Motor neuron (in vitro differentiated cells): ENCODE results near the gene UVSSA. TPM values are rescaled to one million over a fixed set of nuclear protein-coding genes. Genes with fewer than 3 reads are reported as not detected.
A peak's percentile ranks its signal among the peaks of the same experiment; 100 is the strongest.

Experiments used
- ATAC-seq, 8 experiments: fragments of 200-7000 bp; cut with Tn5 transposase; replicated peaks in 6 of 8; 2 replicates each; pipeline ENCODE4 v1.8.0; 2021; ENCODE audit warnings: mild to moderate bottlenecking in 8 of 8, moderate library complexity in 8 of 8
- H3K27ac ChIP-seq, 2 donors: fragments of 250-450 bp; sonication (Bioruptor Pico); 2 replicates each; pipeline ENCODE4 v1.9.0; 2021; ENCODE audit warnings: antibody characterized with exemption in 2 of 2, mild to moderate bottlenecking in 2 of 2, moderate library complexity in 1 of 2
- H3K4me1 ChIP-seq, 2 donors: fragments of 250-450 bp; sonication (Bioruptor Pico); replicated peaks in 1 of 2; 2 replicates each; pipeline ENCODE4 v1.6.1; 2021; ENCODE audit warnings: antibody characterized with exemption in 2 of 2, mild to moderate bottlenecking in 2 of 2, moderate library complexity in 1 of 2
- H3K4me3 ChIP-seq, 5 donors: fragments of 250-450 bp; sonication (Bioruptor Pico); 2 replicates each; pipeline ENCODE4 v1.9.0; 2021; ENCODE audit warnings: antibody characterized with exemption in 5 of 5, mild to moderate bottlenecking in 5 of 5, moderate library complexity in 4 of 5
- WGBS, 10 experiments: fragments of 450-650 bp; shearing (Covaris generic); methylation state at CpG; one replicate each; pipeline ENCODE4 v1.0.0; 2022; 5-methylcytosine and 5-hydroxymethylcytosine counted together
- in situ Hi-C, 9 experiments: fragments of 400-800 bp; cut with MboI; loops; one replicate each; pipeline ENCODE4 v1.15.0; 2021; ENCODE audit warnings: low sequenced_read_pairs in 9 of 9, low pct_unique_long_range_greater_than_20kb in 2 of 9; ENCODE audit not compliant: unreplicated experiment in 9 of 9
- total RNA-seq, 8 experiments: library from RNA; unstranded; fragments of 300-600 nt; gene quantifications; 2 replicates each; pipeline versions ENCODE4 v1.2.3 to v1.2.4, GENCODE V29; 2022

UVSSA gene
- total RNA-seq, 8 experiments from 2014 or later: 4.9 to 41.9 (median 8.1) TPM

GRCh38 chr4:1406394-1406980 is 59.5 kb downstream of the UVSSA start, which contains the start of gene NKX1-1:
TSS of gene NKX1-1 (minus strand) at chr4:1406442. CDS start at chr4:1406442, 0 bp downstream.
- no peak within 1 kb of the TSS for H3K27ac ChIP-seq
- in situ Hi-C loops: no loop called here
- peaks cover 4 to 5% of the 10 kb centered on the region in 2 donors for H3K4me1 ChIP-seq
- H3K4me3 ChIP-seq: no peak within 1 kb of the TSS
- no peak for ATAC-seq
- WGBS, 10 experiments: 3% methylated on average over 5 of the region's 91 CpGs; no CpG with 5 or more reads in 9 of the 10 experiments

DNA sequence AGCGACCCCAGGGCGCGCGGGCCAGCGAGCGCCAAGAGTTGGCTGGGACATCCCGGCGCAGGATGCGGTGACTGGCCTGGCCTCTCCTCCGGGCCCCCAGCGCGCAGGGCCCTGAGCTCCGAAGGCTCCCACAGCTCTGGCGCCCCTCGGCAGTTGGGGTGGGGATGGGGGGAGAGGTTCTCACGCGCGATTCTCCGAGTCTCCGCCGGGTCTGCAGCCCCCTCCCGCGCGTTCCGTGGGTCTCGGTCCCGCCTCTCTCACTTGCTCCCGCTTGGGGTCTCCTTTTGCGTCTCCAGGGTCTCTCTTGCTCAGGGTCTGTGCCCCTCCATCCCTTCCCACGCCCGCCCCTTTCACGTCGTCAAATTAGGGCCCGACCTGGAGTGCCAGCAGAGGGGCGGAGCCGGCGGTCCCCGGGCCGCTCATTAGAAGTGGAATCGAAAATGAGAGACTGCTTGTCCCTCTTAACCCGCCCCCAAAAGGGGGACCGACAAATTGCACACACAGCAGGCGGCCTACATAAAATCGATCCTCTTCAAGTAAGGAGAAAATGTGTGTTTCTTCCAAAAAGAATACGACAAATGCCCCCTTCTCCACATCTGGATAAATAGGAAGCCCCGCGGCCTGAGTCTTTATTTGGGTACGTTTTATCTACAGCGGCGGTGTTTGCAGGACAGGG is 60.1 kb downstream of the UVSSA start:
- Histone ChIP-seq H3K4me3 (no peak overlapping the region), H3K27ac (no peak overlapping the region), H3K4me1 (peaks cover 4 to 5% of the 10 kb centered on the region in 2 donors)
- in situ Hi-C loops: no loop called here
- 2 to 28% (median 6%) methylated on average over 8 to 23 of the region's 50 CpGs; no CpG with 5 or more reads in 4 of the 10 experiments for WGBS, 10 experiments
- ATAC-seq: no peak

DNA sequence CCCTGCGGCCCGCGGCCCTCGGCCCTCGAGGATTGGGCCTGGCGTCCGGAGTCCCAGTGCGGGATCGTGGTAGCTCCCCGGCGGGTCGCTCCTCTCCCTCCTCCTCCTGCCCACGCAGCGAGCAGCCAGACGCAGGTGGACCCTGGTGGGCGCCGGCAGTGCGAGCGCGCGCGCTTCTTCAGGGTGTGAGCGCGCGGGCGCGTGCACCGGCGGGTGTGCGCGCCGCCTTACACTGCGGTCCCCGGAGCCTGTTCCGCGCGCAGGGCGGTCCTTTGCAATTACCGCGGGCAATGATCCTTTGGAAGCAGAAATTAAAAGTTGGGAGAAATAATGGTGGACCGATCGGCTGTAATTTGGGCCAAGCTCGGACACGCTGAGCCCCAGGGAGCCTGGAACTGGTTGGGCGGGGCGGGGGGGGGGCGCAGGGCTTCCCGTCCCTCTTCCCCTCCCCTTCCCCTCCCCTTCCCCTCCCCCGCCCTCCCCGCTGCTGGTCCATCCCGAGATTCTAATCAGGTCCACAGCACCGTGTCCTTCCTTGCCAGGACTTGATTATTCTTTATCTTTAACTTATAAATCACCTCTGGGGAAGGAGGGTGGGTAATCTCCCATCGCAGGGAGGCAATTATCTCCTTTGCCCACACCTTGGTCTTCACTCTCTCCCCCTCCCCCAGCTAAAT is 60.8 kb downstream of the UVSSA start:
- in situ Hi-C loops: no loop called here
- Histone ChIP-seq H3K4me1 (peaks cover 4 to 5% of the 10 kb centered on the region in 2 donors), H3K27ac (no peak overlapping the region), H3K4me3 (no peak overlapping the region)
- no peak for ATAC-seq
- 0 to 14% (median 7%) methylated on average over 1 to 19 of the region's 53 CpGs; no CpG with 5 or more reads in 6 of the 10 experiments for WGBS, 10 experiments

DNA sequence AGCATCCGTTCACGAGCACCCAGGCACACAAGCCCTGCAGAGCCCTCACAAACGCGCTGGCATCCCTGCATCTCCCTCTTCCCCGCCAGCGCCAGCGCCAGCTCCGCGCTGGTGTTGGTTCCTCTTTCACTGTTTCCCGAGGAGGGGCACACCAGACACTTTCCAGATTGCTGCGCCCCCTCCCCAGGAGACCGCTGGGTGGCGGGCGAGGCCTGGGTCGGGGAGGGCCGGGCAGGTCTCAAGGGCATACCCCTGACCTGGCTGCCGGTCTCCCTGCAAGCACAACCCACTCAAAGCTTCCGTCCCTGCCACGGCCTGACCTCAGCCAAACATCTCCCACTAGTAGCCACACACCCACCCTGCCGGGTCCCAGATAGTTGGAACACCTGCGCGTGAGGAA is 61.4 kb downstream of the UVSSA start:
- Histone ChIP-seq H3K27ac (no peak overlapping the region), H3K4me1 (peaks cover 4 to 5% of the 10 kb centered on the region in 2 donors), H3K4me3 (no peak overlapping the region)
- peak in 1 of 8 experiments; percentile 21 for ATAC-seq
- in situ Hi-C loops: no loop called here
- 0 to 65% (median 3%) methylated on average over 1 to 11 of the region's 22 CpGs; no CpG with 5 or more reads in 1 of the 10 experiments for WGBS, 10 experiments

- in situ Hi-C loops: no loop called here
Measured at GRCh38 chr4:1409079-1409478, 62.1 kb downstream of the UVSSA start.

GRCh38 chr4:1409491-1410425 is 62.8 kb downstream of the UVSSA start:
- Histone ChIP-seq H3K27ac (no peak overlapping the region), H3K4me3 (no peak overlapping the region), H3K4me1 (peaks cover 4 to 5% of the 10 kb centered on the region in 2 donors)
- WGBS, 10 experiments: 10 to 63% (median 30%) methylated on average over 2 to 6 of the region's 27 CpGs; no CpG with 5 or more reads in 3 of the 10 experiments
- peak in 1 of 8 experiments; percentile 2 for ATAC-seq
- in situ Hi-C loops: no loop called here

More at GRCh38 chr4:1409079-1409478, 62.1 kb downstream of the UVSSA start:
- Histone ChIP-seq H3K27ac (no peak overlapping the region), H3K4me1 (peaks cover 4 to 5% of the 10 kb centered on the region in 2 donors), H3K4me3 (no peak overlapping the region)
- WGBS, 10 experiments: 0 to 33% (median 7%) methylated on average over 1 to 3 of the region's 14 CpGs; no CpG with 5 or more reads in 6 of the 10 experiments
- no peak for ATAC-seq

- Histone ChIP-seq H3K4me1 (peaks cover 4 to 5% of the 10 kb centered on the region in 2 donors), H3K27ac (no peak overlapping the region), H3K4me3 (no peak overlapping the region)
- in situ Hi-C loops: no loop called here
- WGBS, 10 experiments: 11 to 45% (median 15%) methylated on average over 1 to 20 of the region's 48 CpGs; no CpG with 5 or more reads in 3 of the 10 experiments
- ATAC-seq: peak; percentile 48 to 91 (median 81)
Measured at GRCh38 chr4:1410491-1411325, 63.7 kb downstream of the UVSSA start.

DNA sequence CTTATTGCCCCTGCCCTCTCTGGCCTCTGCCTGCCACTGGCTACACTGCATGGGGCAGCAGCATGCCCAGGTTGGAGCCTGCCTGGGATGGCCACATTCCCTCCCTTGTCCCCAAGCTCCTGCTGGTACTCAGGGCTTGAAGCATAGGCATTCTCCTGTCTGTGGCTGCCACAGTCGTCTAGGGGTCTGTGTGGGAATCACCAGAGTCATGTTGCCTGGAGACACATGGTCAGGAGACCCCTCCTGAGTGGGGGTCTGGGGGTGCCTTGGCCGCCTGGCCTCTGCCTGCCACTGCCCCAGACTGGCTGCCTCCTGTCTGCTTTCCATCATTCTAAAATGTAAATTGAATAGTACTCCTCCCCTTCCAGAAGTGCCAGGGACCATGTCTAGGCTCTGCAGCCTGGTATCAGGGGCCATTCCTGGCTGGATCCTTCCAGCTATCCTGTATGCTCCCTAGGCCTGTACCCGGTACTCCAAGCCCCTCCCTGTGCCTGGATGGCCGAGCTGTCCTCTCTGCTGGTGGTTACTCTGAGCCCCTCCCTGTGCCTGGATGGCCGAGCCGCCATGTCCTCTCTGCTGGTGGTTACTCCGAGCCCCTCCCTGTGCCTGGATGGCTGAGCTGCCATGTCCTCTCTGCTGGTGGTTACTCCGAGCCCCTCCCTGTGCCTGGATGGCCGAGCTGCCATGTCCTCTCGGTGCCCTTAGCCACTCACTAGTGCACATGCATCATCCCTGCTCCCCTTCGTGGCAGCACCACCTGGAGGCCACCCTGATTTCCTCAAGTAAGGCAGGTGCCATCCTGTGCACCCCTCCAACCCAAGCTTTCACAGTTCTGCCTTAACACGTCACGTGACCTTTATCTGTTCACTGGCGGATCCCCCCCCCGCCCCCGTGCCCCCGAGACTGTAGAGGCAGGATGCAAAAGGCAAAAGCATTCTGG is 64.7 kb downstream of the UVSSA start:
- Histone ChIP-seq H3K4me1 (peaks cover 0 to under 1% of the 10 kb centered on the region in 2 donors), H3K27ac (no peak overlapping the region), H3K4me3 (no peak overlapping the region)
- 0 to 60% (median 18%) methylated on average over 1 to 6 of the region's 17 CpGs; no CpG with 5 or more reads in 4 of the 10 experiments for WGBS, 10 experiments
- peak in 1 of 8 experiments; percentile 16 for ATAC-seq
- in situ Hi-C loops: no loop called here

- Histone ChIP-seq H3K4me1 (no peaks in the 10 kb centered on the region), H3K27ac (no peak overlapping the region), H3K4me3 (no peak overlapping the region)
- in situ Hi-C loops: no loop called here
- ATAC-seq: peak in 2 of 8 experiments; percentile 10 to 11
- WGBS, 10 experiments: 18 to 64% (median 47%) methylated on average over 3 to 10 of the region's 15 CpGs; no CpG with 5 or more reads in 5 of the 10 experiments
Measured at GRCh38 chr4:1412376-1413203, 65.6 kb downstream of the UVSSA start.

GRCh38 chr4:1413204-1413663 is 66.2 kb downstream of the UVSSA start:
- no peak overlapping the region for H3K27ac ChIP-seq
- H3K4me3 ChIP-seq: no peak overlapping the region
- 33 to 83% (median 66%) methylated on average over 2 to 4 of the region's 16 CpGs; no CpG with 5 or more reads in 6 of the 10 experiments for WGBS, 10 experiments
- in situ Hi-C loops: no loop called here
- ATAC-seq: no peak
- H3K4me1 ChIP-seq: no peaks in the 10 kb centered on the region
